GM18505 (cell line): ENCODE measurements around the gene PRKCI.
"Not testable (repeated sequence)": the region's sequence is repeated elsewhere in the genome, so short reads cannot be mapped to it uniquely, and the experiment has no call there.

ENCODE experiments used
- ATAC-seq: cut with Tn5 transposase; IDR thresholded peaks from one replicate; pipeline ENCODE4 v1.9.1; 2021; ENCODE audit not compliant: unreplicated experiment
- POLR2A ChIP-seq: IDR thresholded peaks from 4 replicates; pipeline ENCODE4 v1.6.1; 2011; ENCODE audit warnings: borderline replicate concordance; ENCODE audit not compliant: insufficient read depth, insufficient read length; ENCODE audit errors: extremely low read depth

The PRKCI gene

GRCh38 chr3:170221924-170222646 lies at the start of gene PRKCI:
Gene PRKCI (plus strand): TSS chr3:170222424. CDS start chr3:170222670, 246 bp downstream.
- ATAC-seq = peak; percentile 96
- TF ChIP-seq POLR2A = peak; percentile 63

- ATAC-seq = no peak
- no peak for TF ChIP-seq POLR2A
Observed at GRCh38 chr3:170178651-170179050, 43.6 kb upstream of the PRKCI start.

GRCh38 chr3:170179432-170179831 lies 42.8 kb upstream of the PRKCI start:
- no peak for ATAC-seq
- TF ChIP-seq POLR2A = no peak

- TF ChIP-seq POLR2A = no peak
- peak; percentile 15 for ATAC-seq
Observed at GRCh38 chr3:170180079-170180907, 41.9 kb upstream of the PRKCI start.

- peak; percentile 93 for TF ChIP-seq POLR2A
Observed at GRCh38 chr3:170180908-170181885, 41.0 kb upstream of the PRKCI start, which contains the start of gene PHC3. Gene PHC3 (minus strand): TSS chr3:170181733. CDS start chr3:170181715, 18 bp downstream.

GRCh38 chr3:170189398-170190256 lies 32.6 kb upstream of the PRKCI start:
- TF ChIP-seq POLR2A = no peak
- no peak for ATAC-seq

More at GRCh38 chr3:170180908-170181885, 41.0 kb upstream of the PRKCI start, which contains the start of gene PHC3:
- peak; percentile 81 for ATAC-seq

GRCh38 chr3:170195759-170196158 lies 26.5 kb upstream of the PRKCI start:
- not testable (repeated sequence) for ATAC-seq

GRCh38 chr3:170196833-170197232 lies 25.4 kb upstream of the PRKCI start:
- no peak for TF ChIP-seq POLR2A
- ATAC-seq = no peak

- TF ChIP-seq POLR2A = no peak
- ATAC-seq = no peak
Observed at GRCh38 chr3:170200987-170201386, 21.2 kb upstream of the PRKCI start.

- ATAC-seq = no peak
- TF ChIP-seq POLR2A = no peak
Observed at GRCh38 chr3:170201527-170201926, 20.7 kb upstream of the PRKCI start.

- ATAC-seq = no peak
- TF ChIP-seq POLR2A = no peak
Observed at GRCh38 chr3:170203457-170203856, 18.8 kb upstream of the PRKCI start.

- no peak for TF ChIP-seq POLR2A
- ATAC-seq = no peak
Observed at GRCh38 chr3:170204023-170204472, 18.2 kb upstream of the PRKCI start.

GRCh38 chr3:170204509-170204908 lies 17.7 kb upstream of the PRKCI start:
- no peak for TF ChIP-seq POLR2A
- no peak for ATAC-seq

- ATAC-seq = no peak
- no peak for TF ChIP-seq POLR2A
Observed at GRCh38 chr3:170205302-170205701, 16.9 kb upstream of the PRKCI start.

- ATAC-seq = not testable (repeated sequence)
Observed at GRCh38 chr3:170206164-170206762, 16.0 kb upstream of the PRKCI start.
